B cell (primary cell): ENCODE results near the gene BUB1B. TPM values are rescaled to one million over a fixed set of nuclear protein-coding genes. Genes with fewer than 3 reads are reported as not detected.

Experiments
- ATAC-seq: fragments of 200-7000 bp; cut with Tn5 transposase; one replicate; pipeline ENCODE4 v1.10.0; 2021; ENCODE audit warnings: low read depth, mild to moderate bottlenecking, moderate number of reproducible peaks, moderate library complexity
- CTCF ChIA-PET: fragments of 350-600 bp; sonication (Branson Sonifier 250); formaldehyde crosslinking; loops from one replicate; lab custom pipeline; 2021; ENCODE audit warnings: antibody characterized with exemption, inconsistent platforms; lab: Charles Lee
- POLR2A ChIA-PET: fragments of 350-600 bp; sonication (Branson Sonifier 250); formaldehyde crosslinking; loops from one replicate; lab custom pipeline; 2021; ENCODE audit warnings: antibody characterized with exemption; lab: Charles Lee
- DNase-seq: peaks from one replicate; pipeline ENCODE4 v3.0.0; 2013
- H2AFZ ChIP-seq: 2 replicates; pipeline ENCODE4 v1.6.1; 2012; ENCODE audit warnings: mild to moderate bottlenecking, low read depth, low read length; ENCODE audit not compliant: insufficient read depth, poor library complexity, severe bottlenecking
- H3K27ac ChIP-seq, 2 donors: 1 replicate in 1 of 2; 2 replicates in 1 of 2; pipeline ENCODE4 v1.5.1; 2012 to 2013; ENCODE audit warnings: low read length in 2 of 2, mild to moderate bottlenecking in 2 of 2, moderate library complexity in 1 of 2
- H3K27me3 ChIP-seq, 4 experiments: fragments of 200-600 bp in 1 of 4; sonication (generic) in 1 of 4; replicated peaks in 1 of 4; 1 replicate in 2 of 4; 2 replicates in 2 of 4; pipeline versions ENCODE4 v1.6.1 to v1.7.0; 2013 to 2016; ENCODE audit warnings: low read length in 3 of 4, mild to moderate bottlenecking in 2 of 4, mixed read lengths in 1 of 4, moderate library complexity in 1 of 4; ENCODE audit not compliant: insufficient read depth in 4 of 4, control insufficient read depth in 3 of 4; ENCODE audit errors: control extremely low read depth in 1 of 4
- H3K36me3 ChIP-seq, 2 experiments: replicated peaks in 1 of 2; 1 replicate in 1 of 2; 2 replicates in 1 of 2; pipeline versions ENCODE4 v1.6.1 to v1.7.1; 2013; ENCODE audit warnings: low read length in 1 of 2; ENCODE audit not compliant: insufficient read depth in 2 of 2, control insufficient read depth in 1 of 2; ENCODE audit errors: control extremely low read depth in 1 of 2, extremely low read depth in 1 of 2
- H3K4me1 ChIP-seq, 2 donors: fragments of 200-600 bp in 1 of 2; sonication (generic) in 1 of 2; 1 replicate in 1 of 2; 2 replicates in 1 of 2; pipeline versions ENCODE4 v1.5.1 to v1.6.1; 2013 to 2017; ENCODE audit warnings: low read length in 2 of 2; ENCODE audit not compliant: control insufficient read depth in 2 of 2, insufficient read depth in 2 of 2
- H3K4me2 ChIP-seq: replicated peaks from 2 replicates; pipeline ENCODE3; 2012; ENCODE audit warnings: mild to moderate bottlenecking, low read depth, low read length; ENCODE audit not compliant: poor library complexity, severe bottlenecking
- H3K4me3 ChIP-seq, 5 experiments: fragments of 200-600 bp in 1 of 5; sonication (generic) in 1 of 5; 1 replicate in 3 of 5; 2 replicates in 2 of 5; pipeline versions ENCODE4 v1.5.1 to v1.7.0; 2011 to 2016; ENCODE audit warnings: low read length in 4 of 5, mild to moderate bottlenecking in 4 of 5, low read depth in 2 of 5, control low read depth in 1 of 5, moderate library complexity in 1 of 5; ENCODE audit not compliant: insufficient read depth in 1 of 5; ENCODE audit errors: control extremely low read depth in 1 of 5, extremely low read depth in 1 of 5
- H3K79me2 ChIP-seq: fragments of 200-600 bp; sonication (generic); one replicate; pipeline ENCODE4 v1.6.0; 2016; ENCODE audit warnings: low read length; ENCODE audit not compliant: control insufficient read depth, insufficient read depth
- H3K9ac ChIP-seq: fragments of 200-600 bp; sonication (generic); 2 replicates; pipeline ENCODE4 v1.6.1; 2017; ENCODE audit warnings: mild to moderate bottlenecking, low read length, moderate library complexity
- H3K9me3 ChIP-seq, 3 donors: one replicate each; pipeline versions ENCODE4 v1.6.1 to v1.7.1; 2013; ENCODE audit warnings: low read length in 2 of 3; ENCODE audit not compliant: control insufficient read depth in 2 of 3, insufficient read depth in 1 of 3; ENCODE audit errors: control extremely low read depth in 1 of 3
- H4K20me1 ChIP-seq: 2 replicates; pipeline ENCODE4 v1.6.0; 2012; ENCODE audit warnings: mild to moderate bottlenecking, low read length; ENCODE audit not compliant: insufficient read depth, control insufficient read depth, poor library complexity, severe bottlenecking
- H3K27ac Mint-ChIP-seq: one replicate; pipeline ENCODE4 v1.8.0; 2021; ENCODE audit warnings: mixed read lengths
- H3K27me3 Mint-ChIP-seq: one replicate; pipeline ENCODE4 v1.8.0; 2021; ENCODE audit warnings: mixed read lengths
- H3K4me1 Mint-ChIP-seq: one replicate; pipeline ENCODE4 v1.8.0; 2021; ENCODE audit warnings: mixed read lengths
- H3K4me3 Mint-ChIP-seq: one replicate; pipeline ENCODE4 v1.8.0; 2021; ENCODE audit warnings: mixed read lengths
- H3K9me3 Mint-ChIP-seq: one replicate; pipeline ENCODE4 v1.8.0; 2022; ENCODE audit warnings: mixed read lengths; ENCODE audit not compliant: insufficient read depth
- CTCF ChIP-seq: fragments of 200-600 bp; IDR thresholded peaks from one replicate; pipeline ENCODE4 v1.8.0; 2022; ENCODE audit warnings: antibody characterized with exemption, mild to moderate bottlenecking
- EZH2 ChIP-seq: IDR thresholded peaks from 2 replicates; pipeline ENCODE4 v1.6.1; 2012; ENCODE audit warnings: borderline replicate concordance, low read depth, mild to moderate bottlenecking, moderate library complexity, low read length; ENCODE audit not compliant: insufficient read depth, poor library complexity, severe bottlenecking
- WGBS: methylation state at CpG from one replicate; pipeline ENCODE4 v1.1.5; 2013; ENCODE audit warnings: missing lambda C conversion rate; ENCODE audit not compliant: insufficient coverage; 5-methylcytosine and 5-hydroxymethylcytosine counted together
- intact Hi-C: fragments of 100-400 bp; cut with micrococcal nuclease; formaldehyde crosslinking; loops from one replicate; pipeline ENCODE4 v1.10.0; 2022
- polyA plus RNA-seq: library from polyadenylated mRNA; depleted of rRNA; stranded (reverse); fragments of >200 nt; gene quantifications from 2 replicates; pipeline ENCODE4 v1.2.3, GENCODE V29; 2012
- total RNA-seq, 2 donors: library from RNA; stranded (reverse); fragments of 120-200 nt in 1 of 2; gene quantifications; 1 replicate in 1 of 2; 2 replicates in 1 of 2; pipeline versions ENCODE4 v1.2.3 to v1.2.4, GENCODE V29; 2013 to 2022

The BUB1B gene
- total and polyA plus RNA-seq, 2 donors (not counting 1 experiment from before 2014, with no cell fraction given): 0.70 to 4.4 TPM

GRCh38 chr15:40217166-40217824, 56.4 kb downstream of the BUB1B start:
- POLR2A ChIA-PET: interaction anchor here (0.7 kb wide), 1 partner anchor 59 kb away, joined by 4 read pairs; no protein-coding TSS in a partner anchor
- no peak overlapping the region for H3K27ac Mint-ChIP-seq
- no peaks in the 10 kb centered on the region for H3K9me3 Mint-ChIP-seq
- Histone ChIP-seq H3K79me2 (no peaks in the 10 kb centered on the region), H3K4me1 (no peaks in the 10 kb centered on the region), H3K27me3 (no peaks in the 10 kb centered on the region), H3K9ac (no peak overlapping the region), H3K36me3 (peaks cover 0 to 3% of the 10 kb centered on the region in 2 experiments), H3K4me3 (no peak overlapping the region), H3K27ac (no peak overlapping the region), H3K9me3 (no peaks in the 10 kb centered on the region), H4K20me1 (no peaks in the 10 kb centered on the region), H3K4me2 (no peak overlapping the region), H2AFZ (no peak overlapping the region)
- H3K4me3 Mint-ChIP-seq: no peak overlapping the region
- H3K27me3 Mint-ChIP-seq: no peaks in the 10 kb centered on the region
- intact Hi-C loops: loop anchor here (1.0 to 5.0 kb wide), 4 partner anchors 57 to 172 kb away; partner anchors contain the start of gene BMF
- no peaks in the 10 kb centered on the region for H3K4me1 Mint-ChIP-seq
- ATAC-seq (peak; percentile 96), DNase-seq (peak; percentile 85)
- peak; percentile 95 for TF ChIP-seq CTCF
- no peak for TF ChIP-seq EZH2
- 100% methylated on average over 2 of the region's 6 CpGs for WGBS
- CTCF ChIA-PET: interaction anchor here (0.7 to 8.4 kb wide), 52 partner anchors 10 to 429 kb away, joined by 3 to 350 read pairs (median 4); partner anchors contain the start of genes BMF, BUB1B, INAFM2 and PAK6

GRCh38 chr15:40219801-40220200, 58.9 kb downstream of the BUB1B start:
- CTCF ChIA-PET: interaction anchor here (0.6 to 8.4 kb wide), 10 partner anchors 9 to 202 kb away, joined by 3 to 350 read pairs (median 4); no protein-coding TSS in a partner anchor
- Mint-ChIP-seq H3K9me3 (no peaks in the 10 kb centered on the region), H3K27ac (no peak overlapping the region), H3K4me3 (no peak overlapping the region), H3K4me1 (no peaks in the 10 kb centered on the region), H3K27me3 (no peaks in the 10 kb centered on the region)
- no peaks in the 10 kb centered on the region for H3K79me2 ChIP-seq
- H3K4me2 ChIP-seq: no peak overlapping the region
- no peaks in the 10 kb centered on the region for H3K4me1 ChIP-seq
- intact Hi-C loops: loop anchor here (5.0 kb wide), 1 partner anchor 112 kb away; the partner anchor contains the start of gene BMF
- no peaks in the 10 kb centered on the region for H3K27me3 ChIP-seq
- TF ChIP-seq EZH2 (no peak), CTCF (no peak)
- no peak overlapping the region for H3K9ac ChIP-seq
- no peaks in the 10 kb centered on the region for H4K20me1 ChIP-seq
- H3K36me3 ChIP-seq: no peaks in the 10 kb centered on the region
- no peak for DNase-seq
- no CpG with 5 or more reads among the region's 1 CpG for WGBS
- H3K27ac ChIP-seq: no peak overlapping the region
- no peak overlapping the region for H3K4me3 ChIP-seq
- ATAC-seq: no peak
- POLR2A ChIA-PET: no interaction called here
- no peaks in the 10 kb centered on the region for H3K9me3 ChIP-seq
- no peak overlapping the region for H2AFZ ChIP-seq
